GM23248 (cell line): ENCODE results near the gene RBM19.

Experiments
- EZH2 ChIP-seq: fragments of 200-600 bp; sonication (generic); IDR thresholded peaks from 2 replicates; pipeline ENCODE4 v1.6.1; 2018; ENCODE audit warnings: antibody characterized with exemption, mild to moderate bottlenecking; ENCODE audit not compliant: insufficient read depth, poor library complexity, severe bottlenecking
- EZH2phosphoT487 ChIP-seq: fragments of 200-600 bp; sonication (generic); IDR thresholded peaks from 2 replicates; pipeline ENCODE4 v1.6.1; 2018; ENCODE audit warnings: antibody characterized with exemption, moderate library complexity, mild to moderate bottlenecking, low read depth; ENCODE audit not compliant: insufficient read depth

DNA sequence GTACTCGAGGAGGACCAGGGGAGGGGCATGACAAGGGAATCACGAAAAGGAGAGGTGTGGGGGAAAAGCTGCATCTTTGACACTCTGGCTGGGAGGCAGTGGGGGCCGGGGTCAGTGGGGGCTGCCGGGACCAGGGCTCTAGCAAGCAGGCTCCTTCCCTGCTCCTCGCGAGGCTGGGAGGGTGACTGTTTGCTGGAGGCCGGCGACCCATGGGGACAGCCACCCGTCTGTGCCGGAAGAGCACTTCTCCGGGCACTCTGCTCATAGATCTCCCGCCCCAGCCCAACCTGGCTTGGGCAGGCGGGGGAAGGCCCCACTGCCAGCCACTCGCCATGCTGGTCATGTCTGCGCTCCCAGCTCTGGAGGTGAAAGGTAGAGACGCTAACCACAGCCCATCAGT, 130.7 kb downstream of the RBM19 start:
- TF ChIP-seq EZH2 (no peak), EZH2phosphoT487 (no peak)
